ENCODE measurements around the gene RASSF7.

The RASSF7 gene

GRCh38 chr11:578276-579035 is 17.7 kb downstream of the RASSF7 start:
- no peak for TF ChIP-seq CTCF (IDR thresholded peaks at IDR 0.05; ENCODE audit: low read depth, low read length)
- DNase-seq (ENCODE audit: extremely low read depth, low read depth) = no peak

- DNase-seq (ENCODE audit: extremely low read depth, low read depth) = no peak
- no peak for TF ChIP-seq CTCF (IDR thresholded peaks at IDR 0.05; ENCODE audit: low read depth, low read length)
Measured at GRCh38 chr11:579830-580601, 19.2 kb downstream of the RASSF7 start.

GRCh38 chr11:581342-581741 is 20.6 kb downstream of the RASSF7 start:
- no peak for DNase-seq (ENCODE audit: extremely low read depth, low read depth)
- TF ChIP-seq CTCF (IDR thresholded peaks at IDR 0.05; ENCODE audit: low read depth, low read length) = no peak

GRCh38 chr11:581752-582151 is 21.0 kb downstream of the RASSF7 start:
- TF ChIP-seq CTCF (IDR thresholded peaks at IDR 0.05; ENCODE audit: low read depth, low read length) = no peak
- no peak for DNase-seq (ENCODE audit: extremely low read depth, low read depth)

GRCh38 chr11:584287-584686 is 23.5 kb downstream of the RASSF7 start:
- TF ChIP-seq CTCF (IDR thresholded peaks at IDR 0.05; ENCODE audit: low read depth, low read length) = no peak

GRCh38 chr11:586376-587316 is 25.9 kb downstream of the RASSF7 start:
- no peak for TF ChIP-seq CTCF (IDR thresholded peaks at IDR 0.05; ENCODE audit: low read depth, low read length)
- DNase-seq (ENCODE audit: extremely low read depth, low read depth) = no peak

More at GRCh38 chr11:584287-584686, 23.5 kb downstream of the RASSF7 start:
- DNase-seq (ENCODE audit: extremely low read depth, low read depth) = no peak

Measured in AG09319 (cell line).